Stimulated activated CD4-positive, alpha-beta T cell treated with anti-CD3 and anti-CD28 coated beads, Interleukin-1b, Interleukin-23, amount 100 ng/mL, for 4 hours (primary cell): ENCODE results near the gene LYSMD2.
A peak's percentile ranks its signal among the peaks of the same experiment; 100 is the strongest.

ENCODE experiments used
- DNase-seq, 2 donors: peaks; one replicate each; pipeline ENCODE4 v3.0.0-alpha.2; 2020; ENCODE audit warnings: low read depth in 2 of 2

LYSMD2 gene

GRCh38 chr15:51720201-51720995 lies 17.1 kb downstream of the LYSMD2 start:
- DNase-seq, result no peak

- DNase-seq, result no peak
Observed at GRCh38 chr15:51718746-51719145, 18.7 kb downstream of the LYSMD2 start.

GRCh38 chr15:51718219-51718618 lies 19.2 kb downstream of the LYSMD2 start:
- no peak for DNase-seq

DNA sequence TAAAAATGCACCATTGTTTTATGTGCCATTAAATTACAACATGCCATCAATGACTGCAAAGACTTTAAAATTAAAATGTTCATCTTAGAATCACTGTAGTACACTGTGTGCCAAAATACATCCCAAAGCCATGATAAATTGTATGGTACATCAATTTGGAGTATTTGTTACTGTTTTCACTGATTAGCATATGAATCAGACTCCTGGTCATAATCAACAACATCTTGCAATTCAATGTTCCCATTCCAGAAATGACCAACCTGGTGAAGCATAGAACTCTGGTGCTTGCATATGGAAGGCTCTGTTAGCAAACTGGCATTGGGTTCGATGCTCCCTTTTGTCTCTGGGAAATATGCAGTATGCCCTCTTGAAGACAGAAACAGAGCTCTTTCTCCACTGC lies 22.5 kb downstream of the LYSMD2 start:
- no peak for DNase-seq

DNA sequence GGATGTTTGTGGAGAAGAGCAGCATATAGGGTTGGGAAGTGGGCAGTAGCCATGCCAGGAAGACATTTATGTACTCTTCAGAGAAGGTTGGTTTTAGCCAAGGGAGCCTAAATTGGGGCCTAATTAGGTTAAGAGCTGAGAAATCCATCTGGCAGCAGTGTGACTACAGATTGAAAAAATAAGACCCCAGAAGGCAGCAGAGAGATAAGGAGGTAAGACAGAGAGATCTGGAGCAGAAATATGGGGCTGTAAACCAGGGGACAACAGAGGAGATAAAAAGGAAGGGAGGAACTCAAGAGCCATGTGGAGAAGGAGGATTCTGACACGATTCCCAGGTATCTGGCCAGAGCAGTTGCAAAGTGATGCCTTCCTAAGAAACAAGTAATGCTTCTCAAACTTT lies 23.3 kb downstream of the LYSMD2 start:
- DNase-seq, result no peak

GRCh38 chr15:51709031-51709430 lies 28.4 kb downstream of the LYSMD2 start:
- no peak for DNase-seq

- DNase-seq, result no peak
Observed at GRCh38 chr15:51708013-51708412, 29.4 kb downstream of the LYSMD2 start.

- DNase-seq, result no peak
Observed at GRCh38 chr15:51706926-51707608, 30.4 kb downstream of the LYSMD2 start.

- DNase-seq, result no peak
Observed at GRCh38 chr15:51706291-51706690, 31.2 kb downstream of the LYSMD2 start.

DNA sequence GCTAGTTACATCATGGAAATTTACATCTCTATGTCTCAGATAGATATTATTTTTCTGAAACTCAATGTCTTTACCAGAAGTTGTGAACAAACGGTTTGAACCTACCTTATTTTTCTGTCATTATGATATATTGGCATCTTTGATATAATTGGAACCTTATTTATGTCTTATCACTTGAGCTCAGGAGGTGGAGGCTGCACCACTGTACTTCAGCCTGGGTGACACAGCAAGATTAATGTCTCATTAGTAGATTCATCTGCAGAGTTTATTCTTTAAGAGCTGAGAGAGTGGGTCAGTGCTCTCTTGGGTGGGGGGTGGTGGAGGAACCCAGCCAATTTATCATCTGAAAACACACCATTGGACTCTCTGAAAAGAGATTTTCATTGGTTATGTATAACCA lies 34.7 kb downstream of the LYSMD2 start:
- no peak for DNase-seq

GRCh38 chr15:51699373-51699772 lies 38.1 kb downstream of the LYSMD2 start:
- no peak for DNase-seq

DNA sequence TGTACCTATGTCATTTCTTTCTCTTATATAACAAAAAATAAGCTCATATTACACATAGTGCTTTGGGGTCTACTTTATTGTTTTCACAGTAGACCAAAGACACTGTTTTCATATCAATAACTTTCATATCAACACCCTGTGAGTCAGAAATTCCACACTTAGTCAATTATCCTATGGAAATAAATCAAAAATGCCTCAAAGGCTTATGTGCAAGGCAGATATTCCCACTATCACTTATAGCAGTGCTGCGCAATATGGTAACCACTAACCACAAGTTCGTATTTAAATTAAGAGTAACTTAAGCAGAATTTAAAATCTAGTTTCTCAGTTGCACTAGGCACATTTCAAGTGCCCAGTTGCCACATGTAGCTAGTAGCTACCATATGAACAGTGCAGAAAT lies 40.3 kb downstream of the LYSMD2 start:
- DNase-seq, result no peak

- DNase-seq, result no peak
Observed at GRCh38 chr15:51696566-51696965, 40.9 kb downstream of the LYSMD2 start.

- DNase-seq, result no peak
Observed at GRCh38 chr15:51692154-51692553, 45.3 kb downstream of the LYSMD2 start.

GRCh38 chr15:51688863-51689262 lies 48.6 kb downstream of the LYSMD2 start:
- no peak for DNase-seq

DNA sequence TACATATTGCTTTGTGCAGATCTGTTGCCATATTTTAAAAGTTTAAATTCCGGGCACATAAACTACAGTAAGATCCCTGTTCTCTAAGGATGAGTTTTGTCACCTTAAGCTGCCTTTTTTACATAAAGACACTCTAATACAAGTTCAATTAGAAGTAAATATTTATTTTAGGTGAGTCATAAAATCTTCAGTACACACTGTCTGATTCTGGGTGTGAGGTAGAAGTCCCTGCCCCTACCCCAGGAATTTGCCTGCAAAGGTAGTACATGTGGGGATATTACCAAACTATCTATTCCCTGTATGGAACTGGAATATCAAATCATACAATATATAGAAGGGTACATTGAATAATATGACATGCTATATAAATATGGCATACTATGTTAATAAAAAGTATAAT lies 49.9 kb downstream of the LYSMD2 start:
- no peak for DNase-seq

DNA sequence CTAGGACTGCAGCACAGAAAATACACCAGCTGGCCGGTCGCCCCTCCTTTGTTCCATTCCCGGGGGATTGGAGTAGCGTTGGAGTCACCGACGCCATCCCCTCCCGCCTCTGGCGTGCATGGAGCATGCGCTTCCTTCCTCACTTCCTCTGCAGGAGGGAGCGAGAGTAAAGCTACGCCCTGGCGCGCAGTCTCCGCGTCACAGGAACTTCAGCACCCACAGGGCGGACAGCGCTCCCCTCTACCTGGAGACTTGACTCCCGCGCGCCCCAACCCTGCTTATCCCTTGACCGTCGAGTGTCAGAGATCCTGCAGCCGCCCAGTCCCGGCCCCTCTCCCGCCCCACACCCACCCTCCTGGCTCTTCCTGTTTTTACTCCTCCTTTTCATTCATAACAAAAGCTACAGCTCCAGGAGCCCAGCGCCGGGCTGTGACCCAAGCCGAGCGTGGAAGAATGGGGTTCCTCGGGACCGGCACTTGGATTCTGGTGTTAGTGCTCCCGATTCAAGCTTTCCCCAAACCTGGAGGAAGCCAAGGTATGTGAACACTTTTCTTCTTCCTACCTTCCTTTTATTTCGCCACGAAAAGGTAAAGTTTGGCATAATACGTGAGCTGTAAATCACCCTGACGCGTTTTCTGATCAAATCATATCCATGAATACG lies 56.0 kb downstream of the LYSMD2 start, which contains the start of gene SCG3:
SCG3 (plus strand) TSS at position 201 of the 661 bp plus-strand sequence; CDS start at position 454, 253 bp downstream.
- peak; percentile 11 to 44 for DNase-seq

DNA sequence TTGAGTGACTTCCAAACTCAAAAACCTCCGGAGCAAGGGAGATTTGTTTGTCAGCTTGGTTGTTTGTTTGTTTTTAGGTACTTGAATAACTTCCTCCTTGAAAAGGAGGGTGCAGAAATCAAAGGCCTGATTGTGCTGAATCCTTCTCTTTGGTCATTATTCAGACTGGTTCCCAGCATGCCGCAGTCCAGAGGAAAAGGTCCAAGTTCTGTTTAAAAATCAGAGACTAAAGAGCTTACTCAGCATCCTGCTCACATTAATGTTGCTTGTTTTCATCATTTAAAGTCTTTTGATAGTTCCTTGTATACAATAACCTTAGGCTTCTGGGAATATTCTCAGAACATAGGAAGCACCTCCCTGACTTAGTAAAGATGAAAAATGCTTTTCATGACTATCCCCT lies 57.1 kb downstream of the LYSMD2 start:
- DNase-seq, result no peak

DNA sequence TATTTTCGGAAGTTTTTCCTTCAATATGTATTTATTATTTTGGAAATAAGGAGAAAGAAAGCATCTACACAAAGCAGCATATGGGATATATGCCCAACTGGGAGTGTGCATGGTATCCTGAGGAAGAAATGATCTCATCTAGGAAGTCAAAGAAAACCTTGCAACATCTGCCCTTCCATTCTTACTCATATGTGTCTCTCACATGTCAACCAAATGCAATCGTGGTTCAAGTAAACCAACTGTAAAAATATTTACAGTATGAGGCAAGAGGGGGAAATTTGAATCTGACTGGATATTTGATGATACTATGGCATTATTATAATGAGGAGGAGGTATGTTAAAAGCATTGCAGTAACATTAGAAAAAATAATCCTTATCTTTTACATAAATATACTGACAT lies 59.4 kb downstream of the LYSMD2 start:
- no peak for DNase-seq

- no peak for DNase-seq
Observed at GRCh38 chr15:51677452-51677851, 60.0 kb downstream of the LYSMD2 start.

DNA sequence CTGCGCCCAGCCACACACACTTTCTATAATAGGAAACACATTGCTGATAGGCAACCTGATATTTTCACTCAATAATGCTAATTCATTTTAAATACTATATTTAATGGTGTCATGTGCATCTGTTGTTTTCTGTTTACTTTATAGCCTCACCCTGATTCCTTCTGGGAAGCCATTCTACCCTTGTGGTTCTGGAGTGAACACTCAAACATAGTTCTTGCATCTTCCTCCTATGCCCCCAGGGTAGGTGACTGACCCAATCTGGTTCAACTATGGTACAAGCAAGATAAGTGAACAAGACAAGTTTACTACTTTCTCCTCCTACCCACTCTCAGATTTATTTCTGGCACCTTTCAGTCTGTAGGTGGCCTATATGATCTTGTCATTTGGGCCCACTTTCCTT lies 60.4 kb downstream of the LYSMD2 start:
- no peak for DNase-seq

DNA sequence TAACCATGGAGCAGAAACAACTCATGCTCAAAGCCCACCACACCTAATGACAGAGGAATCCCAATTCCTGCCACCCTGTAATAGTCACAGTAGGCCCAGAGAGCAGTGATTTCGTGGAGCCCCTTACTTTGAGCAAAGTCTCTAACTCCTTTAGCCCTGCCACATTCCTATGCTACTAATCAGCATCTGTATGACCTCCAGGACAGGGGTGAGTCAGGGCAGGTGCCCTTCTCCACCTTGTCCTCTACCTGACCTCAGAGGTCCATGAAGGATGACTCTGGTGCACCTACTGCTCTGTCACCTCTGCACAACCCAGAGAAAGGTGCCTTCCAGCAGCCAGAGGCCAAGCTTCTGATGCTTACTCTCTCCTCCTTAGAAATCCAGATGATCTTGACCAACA lies 62.2 kb downstream of the LYSMD2 start:
- DNase-seq, result no peak
